Measurements from ENCODE around the gene ATPAF2.

GRCh38 chr17:18035704-18036103 is 3.3 kb downstream of the ATPAF2 start:
- no peak for TF ChIP-seq CTCF (IDR thresholded peaks at IDR 0.05)
- no peak for TF ChIP-seq POLR2A (IDR thresholded peaks at IDR 0.05)
- TF ChIP-seq POLR2AphosphoS5 (IDR thresholded peaks at IDR 0.05), result no peak
- TF ChIP-seq EP300 (IDR thresholded peaks at IDR 0.05), result no peak
